Stimulated activated CD8-positive, alpha-beta memory T cell treated with anti-CD3 and anti-CD28 coated beads, Interleukin-12 subunit alpha, Interleukin-12 subunit beta, amount 100 ng/mL, for 24 hours (primary cell): Measurements from ENCODE around the gene CD248.
A peak's percentile ranks its signal among the peaks of the same experiment; 100 is the strongest.
"Not testable (repeated sequence)": the region's sequence is repeated elsewhere in the genome, so short reads cannot be mapped to it uniquely, and the experiment has no call there.

ENCODE experiments used
- DNase-seq: peaks from one replicate; pipeline ENCODE4 v3.0.0-alpha.2; 2020; ENCODE audit errors: extremely low read depth

CD248 gene

DNA sequence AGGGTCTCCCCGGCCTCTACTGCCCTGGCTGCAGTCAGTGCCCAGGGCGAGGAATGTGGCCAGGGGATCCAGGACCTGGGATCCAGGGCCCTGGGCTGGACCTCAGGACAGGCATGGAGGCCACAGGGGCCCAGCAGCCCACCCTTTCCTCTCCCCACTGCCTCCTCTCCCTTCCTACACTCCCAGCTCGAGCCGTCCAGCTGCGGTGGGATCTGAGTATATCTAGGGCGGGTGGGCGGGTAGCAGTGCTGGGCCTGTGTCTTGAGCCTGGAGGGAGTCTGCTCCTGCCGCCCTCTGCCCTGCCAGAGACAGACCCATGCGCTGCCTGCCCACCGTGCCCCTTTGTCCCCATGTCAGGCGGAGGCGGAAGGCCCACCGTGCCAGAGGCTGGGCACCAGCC lies 40.2 kb downstream of the CD248 start:
- DNase-seq, result not testable (repeated sequence)

DNA sequence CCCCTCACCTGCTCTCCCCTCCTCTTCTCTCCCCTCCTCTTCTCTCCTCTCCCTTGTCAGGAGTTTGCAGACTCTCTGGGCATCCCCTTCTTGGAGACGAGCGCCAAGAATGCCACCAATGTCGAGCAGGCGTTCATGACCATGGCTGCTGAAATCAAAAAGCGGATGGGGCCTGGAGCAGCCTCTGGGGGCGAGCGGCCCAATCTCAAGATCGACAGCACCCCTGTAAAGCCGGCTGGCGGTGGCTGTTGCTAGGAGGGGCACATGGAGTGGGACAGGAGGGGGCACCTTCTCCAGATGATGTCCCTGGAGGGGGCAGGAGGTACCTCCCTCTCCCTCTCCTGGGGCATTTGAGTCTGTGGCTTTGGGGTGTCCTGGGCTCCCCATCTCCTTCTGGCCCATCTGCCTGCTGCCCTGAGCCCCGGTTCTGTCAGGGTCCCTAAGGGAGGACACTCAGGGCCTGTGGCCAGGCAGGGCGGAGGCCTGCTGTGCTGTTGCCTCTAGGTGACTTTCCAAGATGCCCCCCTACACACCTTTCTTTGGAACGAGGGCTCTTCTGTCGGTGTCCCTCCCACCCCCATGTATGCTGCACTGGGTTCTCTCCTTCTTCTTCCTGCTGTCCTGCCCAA lies 40.7 kb downstream of the CD248 start:
- DNase-seq, result no peak

DNA sequence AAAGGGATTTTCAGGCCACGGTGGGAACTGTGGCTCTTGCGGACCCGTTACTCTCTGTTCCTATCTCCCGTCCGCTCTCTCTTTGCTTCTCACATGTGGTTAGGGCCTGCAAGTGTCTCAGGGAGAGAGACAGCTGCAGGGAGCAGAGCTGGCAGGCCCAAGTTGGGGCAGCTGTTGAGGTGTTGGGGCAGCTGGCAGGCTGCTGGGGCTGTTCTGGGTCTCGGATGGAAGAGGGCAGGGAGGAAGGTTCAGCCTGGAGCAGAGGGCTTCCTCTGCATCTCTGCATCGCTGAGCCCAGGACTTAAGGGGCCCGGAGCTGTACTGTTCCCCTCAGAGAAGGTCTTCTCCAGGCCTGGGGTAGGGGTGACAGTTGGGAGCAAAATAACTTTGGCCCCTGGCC lies 41.4 kb downstream of the CD248 start:
- no peak for DNase-seq

DNA sequence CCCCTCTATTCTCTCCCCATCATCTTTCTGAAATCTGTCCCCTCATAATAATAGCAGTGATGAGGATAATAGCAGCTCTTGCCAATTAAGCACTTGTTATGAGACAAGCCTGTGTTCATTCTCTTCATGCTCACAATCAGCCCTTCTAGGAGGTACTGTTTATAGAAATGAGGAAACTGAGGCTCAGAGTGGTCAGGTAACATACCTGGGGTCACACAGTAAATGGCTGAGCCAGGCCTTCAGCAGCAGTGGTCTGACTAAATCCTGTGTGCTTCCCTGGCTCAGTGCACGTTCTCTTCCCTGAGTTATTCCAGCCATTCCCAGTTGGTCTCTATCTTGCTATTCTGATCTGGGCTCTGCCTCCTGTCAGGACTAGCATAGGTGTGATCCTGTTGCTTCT lies 42.6 kb downstream of the CD248 start:
- DNase-seq, result no peak

DNA sequence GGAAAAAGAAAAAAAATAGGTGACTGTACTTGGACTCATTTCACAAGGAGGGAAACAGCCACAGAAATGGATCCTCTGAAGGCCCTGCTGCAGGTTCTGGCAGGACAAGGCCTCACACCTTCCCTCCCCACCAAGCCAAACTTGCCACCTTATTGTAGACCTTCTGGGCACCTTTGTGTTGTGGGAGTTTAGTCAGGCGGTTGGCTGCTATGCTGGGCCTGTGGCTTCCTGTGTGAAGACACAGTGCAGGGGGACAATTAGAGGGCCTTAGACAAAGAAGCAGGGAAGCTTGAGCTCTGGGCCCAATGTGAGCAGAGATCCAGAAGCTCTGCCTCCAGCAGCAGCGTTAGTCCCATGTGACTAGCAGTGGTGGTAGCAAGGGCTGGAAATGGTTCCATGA lies 44.2 kb downstream of the CD248 start:
- DNase-seq, result no peak

DNA sequence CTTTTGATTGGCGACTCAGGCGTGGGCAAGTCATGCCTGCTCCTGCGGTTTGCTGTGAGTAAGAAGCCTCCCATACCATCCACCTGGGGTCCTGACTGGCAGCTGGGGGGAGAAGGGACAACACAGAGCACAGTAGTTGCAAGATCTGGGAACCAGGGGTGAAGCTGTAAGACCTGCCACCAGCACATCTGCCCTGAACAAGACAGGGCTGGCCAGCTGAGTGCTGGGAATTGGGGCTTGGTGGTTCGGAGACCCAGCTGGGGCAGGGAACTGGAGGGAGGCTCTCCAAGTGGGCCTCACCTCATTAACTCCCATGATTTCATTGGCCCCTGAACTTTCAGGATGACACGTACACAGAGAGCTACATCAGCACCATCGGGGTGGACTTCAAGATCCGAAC lies 45.0 kb downstream of the CD248 start:
- no peak for DNase-seq

DNA sequence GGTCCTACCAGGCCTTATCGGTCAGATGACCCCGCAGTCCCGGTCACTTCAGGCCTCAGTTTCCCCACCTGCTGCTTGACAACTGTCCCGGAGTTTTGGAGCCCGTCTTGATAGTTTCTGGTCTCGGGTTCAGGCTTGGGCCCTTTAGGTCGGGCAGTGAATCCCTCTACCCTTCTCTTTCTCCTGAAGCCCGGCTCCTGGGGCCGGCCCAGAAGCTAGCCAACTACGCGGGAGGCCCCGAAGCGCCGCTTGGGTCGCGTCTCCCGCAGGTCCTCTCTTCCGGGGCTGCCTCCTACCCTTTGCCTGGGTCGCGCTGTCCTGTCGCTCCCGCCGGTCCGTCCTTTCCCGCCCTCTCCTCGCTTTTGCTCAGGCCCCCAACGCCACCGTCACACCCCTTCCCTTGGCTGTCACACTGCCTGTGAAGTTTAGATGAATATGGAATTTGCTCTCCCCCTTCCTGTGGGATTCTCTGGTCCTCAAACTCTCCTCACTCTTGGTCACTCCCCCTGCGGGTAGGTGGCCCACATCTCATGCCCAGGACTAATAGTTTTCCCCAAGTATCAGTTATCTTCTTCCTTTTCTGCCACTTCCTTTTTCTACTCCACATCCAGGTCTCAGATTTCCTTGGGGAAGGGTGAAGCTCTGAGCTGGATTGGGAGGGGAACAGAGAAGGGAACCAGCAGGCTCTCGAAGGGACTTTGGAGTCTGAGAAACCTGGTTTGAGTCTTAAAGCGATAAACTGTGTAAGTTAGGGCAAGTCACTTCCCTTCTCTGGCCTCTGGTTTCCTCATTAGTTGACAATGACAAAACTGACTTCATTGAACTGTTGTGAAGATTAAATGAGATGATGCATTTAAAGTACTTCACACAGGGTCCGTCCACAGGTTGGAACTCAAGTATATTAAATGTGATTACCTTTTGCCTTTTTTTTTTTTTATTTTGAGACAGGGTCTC lies 47.6 kb downstream of the CD248 start:
- no peak for DNase-seq

DNA sequence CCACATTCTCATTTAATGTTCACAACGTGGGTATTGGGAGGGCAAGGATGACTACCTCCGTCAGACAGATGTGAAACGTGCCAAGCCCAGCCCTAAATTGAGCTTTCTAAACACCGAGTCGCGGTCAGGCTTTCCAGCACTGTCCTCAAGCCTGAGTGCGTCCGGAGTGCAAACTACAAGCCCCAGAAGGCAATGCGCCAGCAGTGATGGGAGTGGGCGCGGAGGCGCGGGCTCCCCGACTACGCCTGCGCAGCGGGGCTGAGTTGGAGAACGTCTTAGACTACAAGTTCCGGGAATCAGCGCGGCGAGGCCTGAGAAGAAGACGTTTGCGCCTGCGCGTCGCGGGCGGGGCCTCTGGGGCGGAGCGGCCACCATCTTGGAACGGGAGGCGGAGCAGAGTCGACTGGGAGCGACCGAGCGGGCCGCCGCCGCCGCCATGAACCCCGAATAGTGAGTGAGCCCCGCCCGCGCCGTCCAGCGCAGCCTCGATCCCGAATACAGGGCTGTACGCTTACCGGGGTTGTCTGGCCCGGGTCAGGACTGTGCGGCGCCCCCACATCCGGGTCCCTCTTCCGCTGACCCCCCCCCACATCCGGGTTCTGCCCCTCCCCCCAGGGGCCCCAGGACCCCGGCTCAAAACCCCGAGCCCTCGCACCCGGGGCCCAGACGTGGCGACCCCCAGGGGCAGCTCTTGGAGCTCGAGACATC lies 48.4 kb downstream of the CD248 start, which contains the start of gene RAB1B:
RAB1B (plus strand) TSS at position 396 of the 708 bp plus-strand sequence; CDS start at position 437, 41 bp downstream.
- peak; percentile 100 for DNase-seq

DNA sequence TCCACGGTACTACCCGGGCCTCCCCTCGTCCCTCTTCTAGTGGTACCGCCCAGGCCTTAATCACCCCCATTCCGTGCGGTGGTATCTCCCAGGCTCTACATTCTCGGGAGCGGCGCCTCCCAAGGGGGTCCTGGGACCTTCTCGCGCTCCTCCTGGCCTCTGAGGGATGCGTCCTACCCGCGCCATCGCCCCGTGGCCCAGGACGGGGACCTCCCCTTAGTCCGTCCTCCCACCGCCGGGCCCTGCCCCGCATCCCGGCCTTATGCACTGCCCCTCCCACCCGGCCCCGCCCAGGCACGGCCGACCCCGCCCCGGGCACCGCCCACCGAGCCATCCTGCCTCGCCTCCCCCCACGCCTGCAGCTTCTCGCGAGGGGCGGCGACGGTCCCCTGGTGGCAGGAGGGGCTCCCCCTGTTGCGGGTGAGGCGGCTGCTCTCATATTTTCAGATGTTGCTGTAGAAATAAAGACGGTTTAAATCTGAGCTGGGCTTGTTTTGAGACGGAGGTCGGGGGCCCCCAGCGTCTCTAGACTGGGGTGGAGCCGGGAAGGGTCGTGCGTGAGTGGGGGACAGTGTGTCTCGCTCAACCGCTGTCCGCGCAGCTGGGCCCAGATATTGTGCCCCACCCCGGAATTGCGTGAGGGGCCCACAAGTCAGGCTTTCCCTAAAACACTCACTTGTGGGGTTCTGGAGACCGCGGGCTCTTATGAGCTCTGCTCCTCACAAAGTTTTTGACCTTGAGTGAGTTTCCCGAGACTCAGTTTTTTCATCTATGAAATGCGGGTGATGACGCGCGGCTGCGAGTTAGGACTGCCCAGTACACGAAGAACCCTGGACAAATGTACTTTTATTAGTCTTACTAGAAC lies 49.2 kb downstream of the CD248 start:
- peak; percentile 73 for DNase-seq

DNA sequence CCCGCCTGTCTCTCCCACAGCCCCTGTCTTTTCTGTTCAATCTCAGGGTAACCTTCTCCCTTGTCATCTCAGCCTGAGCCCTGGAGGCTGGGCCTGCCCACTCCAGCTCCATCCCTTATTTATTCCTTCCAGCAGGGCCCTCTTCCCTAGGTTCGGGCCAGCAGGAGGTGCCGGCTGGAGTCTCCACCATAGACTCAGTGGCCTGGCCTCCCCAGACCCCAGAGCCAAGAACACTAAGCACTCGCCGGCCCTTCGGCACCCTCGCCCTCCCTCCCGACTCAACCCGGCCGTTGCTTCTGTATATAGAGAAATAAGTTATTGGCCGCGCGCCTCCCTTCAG lies 49.8 kb downstream of the CD248 start:
- no peak for DNase-seq

DNA sequence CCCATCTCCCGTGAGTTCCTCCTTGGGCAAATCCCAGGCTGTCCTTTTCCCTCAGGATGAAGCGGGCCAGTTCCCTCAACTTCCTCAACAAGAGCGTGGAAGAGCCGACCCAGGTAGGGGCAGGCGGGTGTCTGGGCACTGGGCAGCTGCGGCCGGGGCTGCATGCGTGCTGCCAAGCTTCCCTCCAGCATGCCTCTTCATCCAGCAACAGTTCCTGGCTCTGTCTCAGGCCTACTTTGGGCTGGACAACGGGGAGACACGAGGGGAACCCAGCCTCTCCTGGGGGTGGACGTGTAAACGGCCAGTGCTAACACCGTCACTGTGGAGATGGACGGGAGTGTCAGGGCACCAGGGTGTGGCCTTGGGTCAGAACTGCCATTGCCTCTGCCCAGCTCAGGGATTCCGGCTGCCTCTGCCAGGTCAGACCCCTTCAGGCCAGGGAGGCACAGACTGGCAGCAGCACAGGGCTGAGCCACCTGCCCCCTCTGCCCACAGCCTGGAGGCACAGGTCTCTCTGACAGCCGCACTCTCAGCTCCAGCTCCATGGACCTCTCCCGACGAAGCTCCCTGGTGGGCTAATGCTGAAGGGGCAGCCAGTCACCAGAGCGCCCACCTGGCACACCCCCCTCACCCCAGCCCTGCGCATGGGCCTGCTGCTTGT lies 50.3 kb downstream of the CD248 start:
- DNase-seq, result no peak

DNA sequence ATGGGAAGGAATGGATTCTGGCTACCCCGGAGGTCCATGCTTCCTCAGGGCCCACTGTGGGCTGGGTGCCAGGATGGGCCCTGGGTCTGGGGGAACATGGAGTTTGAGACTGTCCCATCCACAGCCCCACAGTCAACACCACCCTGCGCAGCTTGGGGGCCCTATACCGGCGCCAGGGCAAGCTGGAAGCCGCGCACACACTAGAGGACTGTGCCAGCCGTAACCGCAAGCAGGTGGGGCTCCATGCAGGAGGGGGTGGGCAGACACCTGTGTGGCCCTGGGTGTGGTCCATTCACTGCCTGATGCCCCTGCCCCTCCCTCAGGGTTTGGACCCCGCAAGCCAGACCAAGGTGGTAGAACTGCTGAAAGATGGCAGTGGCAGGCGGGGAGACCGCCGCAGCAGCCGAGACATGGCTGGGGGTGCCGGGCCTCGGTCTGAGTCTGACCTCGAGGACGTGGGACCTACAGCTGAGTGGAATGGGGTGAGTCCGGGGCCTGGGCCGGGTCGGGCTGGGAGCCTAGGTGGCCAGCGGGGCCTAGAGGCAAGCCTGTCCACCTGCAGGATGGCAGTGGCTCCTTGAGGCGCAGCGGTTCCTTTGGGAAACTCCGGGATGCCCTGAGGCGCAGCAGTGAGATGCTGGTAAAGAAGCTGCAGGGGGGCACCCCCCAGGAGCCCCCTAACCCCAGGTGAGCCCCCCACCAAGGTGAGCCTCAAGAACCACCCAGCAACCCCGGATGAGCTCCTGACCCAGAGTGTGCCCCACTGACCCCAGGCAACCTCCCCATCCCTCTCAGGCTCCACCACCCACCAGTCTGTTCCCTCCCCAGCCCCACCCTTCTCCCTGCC lies 51.1 kb downstream of the CD248 start:
- no peak for DNase-seq

DNA sequence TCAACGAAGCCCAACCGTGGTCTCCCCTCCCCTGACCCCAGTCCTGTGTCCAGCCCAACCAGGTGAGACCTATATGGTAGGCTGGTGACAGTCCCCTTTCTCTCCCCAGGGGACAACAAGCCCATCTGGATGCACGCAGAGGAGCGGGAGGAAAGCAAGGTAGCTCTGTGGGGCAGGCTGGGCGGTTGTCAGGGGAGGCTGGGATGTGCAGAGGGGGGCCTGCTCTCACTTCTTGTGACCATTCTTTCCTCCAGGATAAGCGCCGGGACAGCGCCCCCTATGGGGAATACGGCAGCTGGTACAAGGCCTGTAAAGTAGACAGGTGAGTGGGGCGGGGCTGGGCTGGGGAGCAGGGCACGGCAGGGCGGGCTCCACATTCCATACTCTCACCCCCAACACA lies 51.9 kb downstream of the CD248 start:
- DNase-seq, result no peak
